Activated CD4-positive, alpha-beta T cell treated with anti-CD3 and anti-CD28 coated beads for 36 hours (primary cell): ENCODE measurements around the gene CRB2. TPM values are rescaled to one million over a fixed set of nuclear protein-coding genes. Genes with fewer than 3 reads are reported as not detected.

Experiments
- ATAC-seq: fragments of 200-7000 bp; cut with Tn5 transposase; one replicate; pipeline ENCODE4 v1.10.0; 2021; ENCODE audit warnings: mild to moderate bottlenecking, moderate library complexity
- CTCF ChIA-PET: fragments of 350-600 bp; sonication (Branson Sonifier 250); formaldehyde crosslinking; loops from one replicate; lab custom pipeline; 2021; ENCODE audit warnings: antibody characterized with exemption; lab: Charles Lee
- POLR2A ChIA-PET: fragments of 350-600 bp; sonication (Branson Sonifier 250); formaldehyde crosslinking; loops from one replicate; lab custom pipeline; 2021; ENCODE audit warnings: antibody characterized with exemption, inconsistent platforms; lab: Charles Lee
- DNase-seq: peaks from one replicate; pipeline ENCODE4 v3.0.0-alpha.2; 2020
- H3K27ac Mint-ChIP-seq: one replicate; pipeline ENCODE4 v1.8.0; 2021; ENCODE audit warnings: mixed read lengths
- H3K27me3 Mint-ChIP-seq: one replicate; pipeline ENCODE4 v1.8.0; 2021; ENCODE audit warnings: mixed read lengths
- H3K36me3 Mint-ChIP-seq: one replicate; pipeline ENCODE4 v1.8.0; 2021; ENCODE audit warnings: low read depth, mixed read lengths
- H3K4me1 Mint-ChIP-seq: one replicate; pipeline ENCODE4 v1.8.0; 2021; ENCODE audit warnings: mixed read lengths
- H3K4me3 Mint-ChIP-seq: one replicate; pipeline ENCODE4 v1.8.0; 2021; ENCODE audit warnings: mild to moderate bottlenecking, moderate library complexity, mixed read lengths
- H3K9me3 Mint-ChIP-seq: one replicate; pipeline ENCODE4 v1.8.0; 2021; ENCODE audit warnings: low read depth, mixed read lengths
- intact Hi-C, 2 experiments: fragments of 100-400 bp; cut with DNase I in 1 of 2; cut with micrococcal nuclease in 1 of 2; formaldehyde crosslinking; loops; one replicate each; pipeline versions ENCODE4 v1.14.2 to v1.15.1; 2022 to 2024; cut with DNase I, micrococcal nuclease
- total RNA-seq, 2 experiments: library from RNA; stranded (reverse); gene quantifications; one replicate each; pipeline ENCODE4 v1.2.3, GENCODE V29; 2021

CRB2 gene
- total RNA-seq, 2 experiments from 2014 or later, result not detected

GRCh38 chr9:123411191-123411590 is 55.2 kb downstream of the CRB2 start:
- intact Hi-C loops, result no loop called here
- peaks cover 3% of the 10 kb centered on the region for H3K4me1 Mint-ChIP-seq
- no peaks in the 10 kb centered on the region for H3K27me3 Mint-ChIP-seq
- ChIA-PET CTCF (no interaction called here), POLR2A (no interaction called here)
- ATAC-seq (no peak), DNase-seq (no peak)
- no peak overlapping the region for H3K4me3 Mint-ChIP-seq
- H3K27ac Mint-ChIP-seq, result no peak overlapping the region
- H3K9me3 Mint-ChIP-seq, result no peaks in the 10 kb centered on the region
- H3K36me3 Mint-ChIP-seq, result no peaks in the 10 kb centered on the region

- intact Hi-C loops, result no loop called here
- no peak for ATAC-seq
- Mint-ChIP-seq H3K4me3 (no peak overlapping the region), H3K27me3 (no peaks in the 10 kb centered on the region), H3K4me1 (no peaks in the 10 kb centered on the region), H3K9me3 (no peaks in the 10 kb centered on the region), H3K27ac (no peak overlapping the region), H3K36me3 (no peaks in the 10 kb centered on the region)
- ChIA-PET CTCF (no interaction called here), POLR2A (no interaction called here)
- DNase-seq, result no peak
These were observed 55.6 kb downstream of the CRB2 start for GRCh38 chr9:123411636-123412035.

GRCh38 chr9:123412171-123412820 is 56.3 kb downstream of the CRB2 start:
- POLR2A ChIA-PET, result no interaction called here
- CTCF ChIA-PET, result no interaction called here
- intact Hi-C loops, result no loop called here
- DNase-seq (no peak), ATAC-seq (no peak)
- Mint-ChIP-seq H3K9me3 (no peaks in the 10 kb centered on the region), H3K36me3 (no peaks in the 10 kb centered on the region), H3K4me3 (no peak overlapping the region), H3K27ac (no peak overlapping the region), H3K27me3 (no peaks in the 10 kb centered on the region), H3K4me1 (no peaks in the 10 kb centered on the region)

DNA sequence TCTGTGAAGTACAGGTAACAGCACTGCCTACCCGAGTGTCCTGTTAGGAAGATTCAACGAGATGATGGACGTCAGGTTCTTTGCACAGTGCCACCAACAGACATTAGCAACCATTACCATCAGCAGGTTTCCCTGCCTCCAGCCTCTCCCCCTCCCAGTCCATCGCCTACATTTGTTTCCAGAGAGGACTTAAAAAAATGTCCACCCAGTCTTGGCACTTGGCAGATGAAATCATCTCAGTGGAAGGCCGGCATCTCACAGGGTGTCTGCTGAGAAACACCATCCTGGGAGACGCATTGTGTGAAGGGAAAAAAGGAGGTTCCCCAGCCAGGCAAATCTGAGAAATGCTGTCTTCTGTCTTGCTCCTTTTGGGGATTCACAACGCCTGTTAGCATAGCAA is 58.2 kb downstream of the CRB2 start:
- POLR2A ChIA-PET, result no interaction called here
- Mint-ChIP-seq H3K27me3 (no peaks in the 10 kb centered on the region), H3K4me3 (no peak overlapping the region), H3K9me3 (no peaks in the 10 kb centered on the region), H3K27ac (no peak overlapping the region), H3K4me1 (no peaks in the 10 kb centered on the region), H3K36me3 (no peaks in the 10 kb centered on the region)
- intact Hi-C loops, result no loop called here
- no peak for ATAC-seq
- CTCF ChIA-PET, result no interaction called here
- DNase-seq, result no peak

GRCh38 chr9:123414936-123415930 is 59.2 kb downstream of the CRB2 start:
- H3K27ac Mint-ChIP-seq, result no peak overlapping the region
- H3K4me3 Mint-ChIP-seq, result no peak overlapping the region

DNA sequence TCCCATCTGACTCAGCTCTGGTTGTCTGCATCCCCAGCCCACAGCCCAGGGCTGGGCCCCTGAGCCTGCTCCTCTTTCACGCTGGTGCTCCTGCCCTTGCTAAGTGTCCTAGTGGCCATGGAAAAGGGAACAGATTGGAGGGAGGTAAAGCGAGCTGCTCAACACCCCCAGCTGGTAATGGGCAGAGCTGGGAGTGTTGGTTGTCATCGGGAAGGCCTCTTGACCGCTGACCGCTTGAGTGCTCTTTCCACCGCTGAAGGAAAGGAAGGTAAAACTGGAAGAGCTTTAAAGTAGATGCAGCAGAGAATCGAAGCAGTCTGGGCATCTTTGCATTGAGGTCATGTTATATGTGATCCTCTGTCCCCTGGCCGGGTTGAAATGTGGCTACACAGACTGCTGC is 60.2 kb downstream of the CRB2 start:
- POLR2A ChIA-PET, result interaction anchor here (0.9 kb wide), 1 partner anchor 642 kb away, joined by 3 read pairs; no protein-coding TSS in a partner anchor

More at GRCh38 chr9:123414936-123415930, 59.2 kb downstream of the CRB2 start:
- ATAC-seq (no peak), DNase-seq (no peak)
- H3K4me1 Mint-ChIP-seq, result no peaks in the 10 kb centered on the region
- H3K36me3 Mint-ChIP-seq, result no peaks in the 10 kb centered on the region
- intact Hi-C loops, result no loop called here
- ChIA-PET POLR2A (interaction anchor here (0.9 kb wide), 1 partner anchor 643 kb away, joined by 3 read pairs; no protein-coding TSS in a partner anchor), CTCF (interaction anchor here (0.8 kb wide), 1 partner anchor 15 kb away, joined by 3 read pairs; no protein-coding TSS in a partner anchor)
- H3K9me3 Mint-ChIP-seq, result no peaks in the 10 kb centered on the region
- H3K27me3 Mint-ChIP-seq, result no peaks in the 10 kb centered on the region

GRCh38 chr9:123417289-123418051 is 61.5 kb downstream of the CRB2 start:
- H3K27ac Mint-ChIP-seq, result no peak overlapping the region
- H3K4me3 Mint-ChIP-seq, result no peak overlapping the region
- POLR2A ChIA-PET, result no interaction called here
- CTCF ChIA-PET, result no interaction called here
- no peak for ATAC-seq
- no peaks in the 10 kb centered on the region for H3K36me3 Mint-ChIP-seq
- no peaks in the 10 kb centered on the region for H3K4me1 Mint-ChIP-seq
- H3K9me3 Mint-ChIP-seq, result no peaks in the 10 kb centered on the region
- H3K27me3 Mint-ChIP-seq, result no peaks in the 10 kb centered on the region
- DNase-seq, result no peak
- intact Hi-C loops, result no loop called here

More for the DNA sequence above, 60.2 kb downstream of the CRB2 start:
- intact Hi-C loops, result no loop called here
- H3K27me3 Mint-ChIP-seq, result no peaks in the 10 kb centered on the region
- no peak overlapping the region for H3K27ac Mint-ChIP-seq
- H3K4me3 Mint-ChIP-seq, result no peak overlapping the region
- CTCF ChIA-PET, result no interaction called here
- H3K36me3 Mint-ChIP-seq, result no peaks in the 10 kb centered on the region
- H3K9me3 Mint-ChIP-seq, result no peaks in the 10 kb centered on the region
- ATAC-seq (no peak), DNase-seq (no peak)
- no peaks in the 10 kb centered on the region for H3K4me1 Mint-ChIP-seq

DNA sequence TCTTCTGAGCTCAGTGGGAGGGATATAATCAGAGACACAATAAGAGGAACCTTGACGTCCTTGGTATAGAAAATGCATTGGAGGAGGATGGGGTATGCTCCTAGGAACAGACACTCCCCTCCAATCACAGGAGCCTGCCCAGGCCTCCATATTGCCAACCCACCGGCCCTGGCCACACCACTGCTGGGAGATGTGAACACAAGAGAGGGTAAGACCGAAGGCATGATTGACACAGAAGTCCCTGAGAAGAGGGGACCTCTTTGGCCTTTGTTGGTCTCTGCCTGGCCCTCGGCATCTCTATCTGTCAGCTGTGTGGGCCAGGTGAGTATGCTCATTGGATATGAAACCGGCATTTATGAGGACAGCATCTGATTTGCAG is 62.0 kb downstream of the CRB2 start:
- H3K36me3 Mint-ChIP-seq, result no peaks in the 10 kb centered on the region

DNA sequence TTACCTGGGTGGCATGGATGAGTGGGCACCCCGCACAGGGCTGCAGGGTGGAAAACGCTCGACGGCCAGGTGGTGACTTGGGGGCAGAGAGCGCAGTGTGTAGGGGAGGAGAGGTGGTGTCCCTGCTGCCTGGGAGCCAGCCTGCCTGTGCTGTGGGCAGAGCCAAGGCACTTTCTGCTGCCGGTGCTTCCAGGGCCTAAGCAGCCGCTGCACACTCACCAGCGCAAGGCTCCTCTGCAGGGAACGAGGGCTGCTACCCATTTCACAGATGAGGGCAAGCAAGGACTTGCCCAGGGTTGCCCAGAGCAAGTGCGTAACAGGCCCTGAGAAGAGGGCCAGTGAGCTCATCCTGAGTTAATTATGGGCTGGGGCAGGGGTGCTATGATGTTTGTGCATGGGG is 62.5 kb downstream of the CRB2 start:
- ChIA-PET POLR2A (no interaction called here), CTCF (interaction anchor here (0.5 to 0.7 kb wide), 3 partner anchors 10 to 226 kb away, joined by 3 to 5 read pairs (median 4); no protein-coding TSS in a partner anchor)
- H3K36me3 Mint-ChIP-seq, result no peaks in the 10 kb centered on the region
- H3K4me1 Mint-ChIP-seq, result no peaks in the 10 kb centered on the region
- no peaks in the 10 kb centered on the region for H3K9me3 Mint-ChIP-seq
- intact Hi-C loops, result no loop called here
- H3K27ac Mint-ChIP-seq, result no peak overlapping the region
- DNase-seq (no peak), ATAC-seq (no peak)
- no peak overlapping the region for H3K4me3 Mint-ChIP-seq
- H3K27me3 Mint-ChIP-seq, result no peaks in the 10 kb centered on the region

More for the DNA sequence above, 62.0 kb downstream of the CRB2 start:
- Mint-ChIP-seq H3K4me1 (no peaks in the 10 kb centered on the region), H3K4me3 (no peak overlapping the region), H3K9me3 (no peaks in the 10 kb centered on the region), H3K27me3 (no peaks in the 10 kb centered on the region), H3K27ac (no peak overlapping the region)
- ATAC-seq (no peak), DNase-seq (no peak)
- intact Hi-C loops, result no loop called here
- ChIA-PET CTCF (interaction anchor here (0.7 kb wide), 1 partner anchor 10 kb away, joined by 3 read pairs; no protein-coding TSS in a partner anchor), POLR2A (no interaction called here)

DNA sequence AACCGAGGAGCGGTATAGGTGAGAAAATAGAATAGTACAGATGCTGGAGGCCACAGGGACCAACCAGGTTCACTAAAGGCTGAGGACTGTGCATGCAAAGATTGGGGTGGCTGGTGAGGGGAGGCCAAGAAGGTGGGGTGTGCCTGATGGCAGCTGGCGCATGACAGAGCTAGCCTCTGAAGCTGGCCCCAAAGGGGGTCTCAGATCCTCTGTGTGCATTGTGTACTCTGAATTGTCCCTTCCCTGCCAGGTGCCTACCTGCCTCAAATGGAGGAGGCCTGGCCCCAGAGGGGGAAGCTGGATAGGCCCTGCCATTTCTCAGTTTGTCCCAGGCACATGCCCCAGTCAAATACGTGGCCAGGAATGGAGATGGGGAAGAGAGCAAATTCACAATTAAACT is 63.1 kb downstream of the CRB2 start:
- Mint-ChIP-seq H3K27ac (no peak overlapping the region), H3K4me3 (no peak overlapping the region), H3K27me3 (no peaks in the 10 kb centered on the region), H3K9me3 (no peaks in the 10 kb centered on the region), H3K36me3 (no peaks in the 10 kb centered on the region), H3K4me1 (no peaks in the 10 kb centered on the region)
- ChIA-PET POLR2A (no interaction called here), CTCF (interaction anchor here (0.5 to 0.7 kb wide), 3 partner anchors 13 to 225 kb away, joined by 4 to 5 read pairs (median 4); no protein-coding TSS in a partner anchor)
- DNase-seq (no peak), ATAC-seq (no peak)
- intact Hi-C loops, result no loop called here
